Measurements from ENCODE around the gene CABLES2.

The CABLES2 gene

GRCh38 chr20:62419759-62420158 lies 12.7 kb upstream of the CABLES2 start:
- no peak overlapping the region for H3K4me3 ChIP-seq (ENCODE audit: low read depth, low read length)

GRCh38 chr20:62418709-62419487 lies 11.8 kb upstream of the CABLES2 start:
- H3K4me3 ChIP-seq (ENCODE audit: low read depth, low read length): no peak overlapping the region

- H3K4me3 ChIP-seq (ENCODE audit: low read depth, low read length): no peak overlapping the region
Measured at GRCh38 chr20:62417981-62418708, 11.1 kb upstream of the CABLES2 start.

- H3K4me3 ChIP-seq (ENCODE audit: low read depth, low read length): no peak overlapping the region
Measured at GRCh38 chr20:62416651-62417637, 9.9 kb upstream of the CABLES2 start.

GRCh38 chr20:62415354-62416111 lies 8.4 kb upstream of the CABLES2 start:
- no peak overlapping the region for H3K4me3 ChIP-seq (ENCODE audit: low read depth, low read length)

- H3K4me3 ChIP-seq (ENCODE audit: low read depth, low read length): no peak overlapping the region
Measured at GRCh38 chr20:62413896-62414481, 6.9 kb upstream of the CABLES2 start.

- no peak overlapping the region for H3K4me3 ChIP-seq (ENCODE audit: low read depth, low read length)
Measured at GRCh38 chr20:62413025-62413570, 6.0 kb upstream of the CABLES2 start.

- H3K4me3 ChIP-seq (ENCODE audit: low read depth, low read length): no peak overlapping the region
Measured at GRCh38 chr20:62412194-62413024, 5.3 kb upstream of the CABLES2 start.

- no peak overlapping the region for H3K4me3 ChIP-seq (ENCODE audit: low read depth, low read length)
Measured at GRCh38 chr20:62411479-62412193, 4.6 kb upstream of the CABLES2 start.

GRCh38 chr20:62410746-62411478 lies 3.8 kb upstream of the CABLES2 start:
- no peak overlapping the region for H3K4me3 ChIP-seq (ENCODE audit: low read depth, low read length)

- H3K4me3 ChIP-seq (ENCODE audit: low read depth, low read length): no peak overlapping the region
Measured at GRCh38 chr20:62409931-62410745, 3.1 kb upstream of the CABLES2 start.

- H3K4me3 ChIP-seq (ENCODE audit: low read depth, low read length): no peak overlapping the region
Measured at GRCh38 chr20:62409086-62409853, 2.2 kb upstream of the CABLES2 start.

- H3K4me3 ChIP-seq (ENCODE audit: low read depth, low read length): no peak overlapping the region
Measured at GRCh38 chr20:62408640-62409039, 1.6 kb upstream of the CABLES2 start.

GRCh38 chr20:62408055-62408454 lies 970 bp upstream of the CABLES2 start:
- no peak overlapping the region for H3K4me3 ChIP-seq (ENCODE audit: low read depth, low read length)

GRCh38 chr20:62406635-62407176 lies 379 bp downstream of the CABLES2 start:
- peak overlapping the region; percentile 45 for H3K4me3 ChIP-seq (ENCODE audit: low read depth, low read length)
